ENCODE measurements around the gene AKT1.

Gene AKT1

DNA sequence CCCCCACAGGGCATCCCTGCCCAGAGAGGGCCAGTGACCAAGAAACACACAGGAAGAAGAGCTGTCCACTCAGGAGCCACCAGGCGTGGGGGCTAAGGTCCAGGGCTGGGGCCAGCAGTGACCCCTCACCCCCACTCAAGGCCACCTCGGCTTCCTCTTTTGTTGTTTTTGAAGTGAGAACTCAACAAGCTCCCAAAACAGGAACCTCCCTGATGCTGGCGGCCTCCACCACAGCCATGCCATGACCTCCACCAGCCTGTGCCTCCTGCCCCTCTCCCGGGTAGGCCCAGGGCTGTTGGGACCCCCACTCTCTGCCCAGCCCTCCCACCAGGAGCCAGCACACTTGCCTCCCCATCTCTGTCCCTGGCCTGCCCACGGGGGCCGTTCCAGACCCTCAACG is 7.8 kb downstream of the AKT1 start:
- peaks cover 33% of the 10 kb centered on the region for H3K4me1 Mint-ChIP-seq (ENCODE audit: low read depth)
- no peaks in the 10 kb centered on the region for H3K9me3 Mint-ChIP-seq
- no peak overlapping the region for H3K27ac Mint-ChIP-seq
- no peaks in the 10 kb centered on the region for H3K27me3 Mint-ChIP-seq
- peaks cover 41% of the 10 kb centered on the region for H3K36me3 Mint-ChIP-seq (ENCODE audit: low read depth)
- no peak for DNase-seq
- no peak overlapping the region for H3K4me3 Mint-ChIP-seq

DNA sequence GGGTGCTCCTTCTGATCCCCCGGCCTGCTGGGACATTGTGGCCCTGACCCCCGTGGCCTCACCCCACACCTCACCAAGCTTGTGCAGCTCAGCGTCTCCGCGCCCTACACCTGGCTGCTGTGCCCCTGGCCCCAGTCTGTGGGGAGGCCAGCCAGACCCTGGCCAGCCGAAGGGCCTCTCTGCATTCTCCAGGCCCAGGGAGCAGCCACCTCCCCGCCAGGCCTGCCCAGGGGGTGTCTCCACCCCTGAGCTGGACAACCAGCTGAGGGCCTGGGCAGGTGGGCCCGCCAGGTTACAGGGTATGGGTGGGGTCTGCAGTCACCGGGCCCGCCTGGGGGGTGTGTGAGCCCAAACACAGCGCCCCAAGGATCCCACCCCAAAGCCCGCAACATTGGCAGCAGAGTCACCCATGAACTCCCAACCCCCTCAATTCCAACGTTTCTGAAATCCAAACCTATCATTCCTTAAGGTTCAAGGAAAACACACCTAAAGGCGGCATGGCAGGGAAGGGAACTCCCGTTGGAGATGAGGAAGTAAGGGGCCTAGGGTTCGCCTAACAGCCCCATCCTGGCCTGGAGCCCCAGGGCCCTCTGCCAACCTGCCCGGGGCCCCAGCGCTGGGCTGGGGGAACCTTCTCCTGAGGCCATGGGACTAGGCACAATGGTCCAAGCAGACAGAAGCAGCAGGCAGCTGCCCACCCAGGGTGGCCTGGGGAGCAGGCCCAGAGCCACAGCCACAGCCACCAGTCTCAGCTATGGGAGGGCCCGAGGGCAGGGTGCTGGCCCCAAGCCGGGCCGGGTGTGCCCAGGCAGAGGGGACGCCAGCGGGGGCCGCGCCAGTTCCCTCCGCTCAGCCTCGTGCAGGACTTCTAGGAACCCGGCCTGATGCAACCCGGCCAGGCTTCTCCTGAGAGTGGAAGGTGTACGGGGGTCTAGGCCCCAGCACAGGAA is 8.5 kb downstream of the AKT1 start:
- Mint-ChIP-seq H3K36me3 (ENCODE audit: low read depth) (peaks cover 39% of the 10 kb centered on the region), H3K4me1 (ENCODE audit: low read depth) (peaks cover 29% of the 10 kb centered on the region), H3K27me3 (no peaks in the 10 kb centered on the region), H3K4me3 (no peak overlapping the region), H3K27ac (peak overlapping the region; percentile 50), H3K9me3 (no peaks in the 10 kb centered on the region)
- DNase-seq, result no peak

DNA sequence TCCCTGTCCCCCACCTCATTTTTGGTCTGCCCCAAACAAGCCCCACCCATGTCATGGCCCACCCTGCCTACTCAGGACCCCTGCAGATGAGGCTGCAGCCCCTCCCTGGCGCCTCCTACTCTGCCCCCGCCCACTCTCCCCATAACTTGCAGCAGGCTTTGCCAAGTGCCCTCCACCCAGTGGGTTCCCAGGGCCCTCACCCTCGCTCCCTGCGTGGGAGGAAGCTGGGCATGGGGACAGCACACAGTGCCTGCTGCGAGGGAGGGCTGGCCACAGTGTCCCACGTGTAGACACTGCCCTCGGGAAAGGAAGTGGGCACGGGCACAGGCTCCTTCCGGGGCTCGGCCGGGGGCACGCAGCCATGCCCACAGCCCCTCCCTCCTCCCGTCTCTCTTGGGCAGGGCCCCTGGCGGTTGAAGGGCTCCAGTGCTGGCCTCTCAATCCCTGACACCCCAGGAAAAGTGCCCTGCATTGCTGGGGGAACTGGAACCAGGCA is 9.4 kb downstream of the AKT1 start:
- peak overlapping the region; percentile 50 for H3K27ac Mint-ChIP-seq
- no peaks in the 10 kb centered on the region for H3K9me3 Mint-ChIP-seq
- DNase-seq, result no peak
- H3K4me1 Mint-ChIP-seq (ENCODE audit: low read depth), result peaks cover 27% of the 10 kb centered on the region
- H3K27me3 Mint-ChIP-seq, result no peaks in the 10 kb centered on the region
- no peak overlapping the region for H3K4me3 Mint-ChIP-seq
- H3K36me3 Mint-ChIP-seq (ENCODE audit: low read depth), result peaks cover 34% of the 10 kb centered on the region

DNA sequence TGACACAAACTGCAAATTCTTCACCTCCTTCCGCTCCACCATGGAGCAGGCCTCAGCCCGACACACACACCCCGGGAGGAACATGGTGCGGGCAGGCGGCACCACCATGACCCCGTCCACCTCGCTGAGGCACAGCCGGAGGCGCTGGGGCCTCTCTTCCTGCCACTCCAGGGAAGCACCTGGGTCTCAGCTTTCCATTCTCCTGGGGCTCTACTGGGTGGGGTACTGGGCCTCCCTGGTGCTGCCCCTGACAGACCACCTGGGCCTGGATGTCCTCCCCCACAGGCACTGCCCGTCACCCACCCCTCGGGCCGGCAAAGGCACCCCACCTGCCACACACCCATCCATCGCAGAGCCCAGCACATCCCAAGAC is 9.9 kb downstream of the AKT1 start:
- H3K36me3 Mint-ChIP-seq (ENCODE audit: low read depth), result peaks cover 32% of the 10 kb centered on the region
- no peak for DNase-seq
- H3K27me3 Mint-ChIP-seq, result no peaks in the 10 kb centered on the region
- peaks cover 24% of the 10 kb centered on the region for H3K4me1 Mint-ChIP-seq (ENCODE audit: low read depth)
- H3K9me3 Mint-ChIP-seq, result no peaks in the 10 kb centered on the region
- H3K4me3 Mint-ChIP-seq, result no peak overlapping the region
- H3K27ac Mint-ChIP-seq, result peak overlapping the region; percentile 37

DNA sequence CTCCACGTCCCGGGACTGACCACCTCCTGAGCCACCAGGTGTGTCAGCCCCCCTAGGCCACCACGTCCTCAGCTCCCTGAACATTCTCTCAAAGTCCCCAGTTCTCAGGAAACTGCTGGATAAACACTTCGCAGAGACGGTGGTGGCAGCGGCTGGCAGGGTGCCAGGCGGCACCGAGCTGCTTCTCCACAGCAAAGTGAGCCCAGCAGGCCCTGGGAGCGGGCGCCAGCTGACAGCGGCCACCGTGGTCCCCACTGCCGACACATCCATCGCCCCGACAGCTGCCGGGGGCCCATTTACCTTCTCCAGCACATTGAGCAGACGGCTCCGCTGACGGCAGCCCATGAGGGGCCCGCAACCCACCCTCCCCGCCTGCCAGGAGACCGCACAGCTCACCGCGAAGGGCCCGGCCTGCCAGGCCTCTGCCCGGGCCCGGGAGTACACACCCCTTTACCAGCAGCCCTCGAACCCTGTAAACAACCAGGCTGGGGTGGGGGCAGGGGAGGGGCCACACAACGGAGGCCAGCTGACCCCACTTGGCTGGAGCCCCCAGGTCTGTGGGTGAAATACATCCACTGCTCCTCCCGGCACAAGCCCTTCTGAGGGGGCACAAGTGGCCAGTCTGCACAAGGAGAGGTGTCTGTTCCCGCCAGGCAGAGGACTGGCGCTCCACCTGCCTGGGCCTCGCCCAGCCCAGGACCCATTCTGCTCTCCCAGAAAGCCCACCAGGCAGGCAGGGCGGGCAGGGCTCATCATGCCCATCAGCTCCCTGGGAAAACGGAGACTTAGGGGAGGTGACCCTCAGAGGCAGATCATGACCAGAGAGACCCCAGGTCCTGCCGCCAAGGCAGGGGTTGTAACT is 10.5 kb downstream of the AKT1 start:
- no peaks in the 10 kb centered on the region for H3K9me3 Mint-ChIP-seq
- H3K27me3 Mint-ChIP-seq, result no peaks in the 10 kb centered on the region
- DNase-seq, result no peak
- H3K4me3 Mint-ChIP-seq, result no peak overlapping the region
- peaks cover 33% of the 10 kb centered on the region for H3K36me3 Mint-ChIP-seq (ENCODE audit: low read depth)
- peak overlapping the region; percentile 44 for H3K27ac Mint-ChIP-seq
- H3K4me1 Mint-ChIP-seq (ENCODE audit: low read depth), result peaks cover 24% of the 10 kb centered on the region

DNA sequence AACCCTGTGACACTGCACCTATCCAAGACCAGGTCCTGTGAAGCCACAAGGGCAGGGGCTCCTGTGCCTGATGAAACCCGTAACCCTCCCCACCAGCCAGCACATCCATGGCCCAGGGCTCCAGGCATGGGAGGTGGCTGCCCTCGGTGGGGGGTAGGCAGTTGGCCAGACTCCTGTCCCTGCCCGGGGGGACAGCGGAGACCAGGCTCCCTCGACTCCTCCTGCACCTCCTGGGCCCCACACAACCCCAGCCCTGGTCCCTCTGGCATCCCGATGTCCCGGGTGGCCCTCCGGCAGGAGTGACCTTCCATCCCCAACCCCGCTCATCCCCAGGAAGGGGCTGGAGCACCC is 11.4 kb downstream of the AKT1 start:
- H3K4me1 Mint-ChIP-seq (ENCODE audit: low read depth), result peaks cover 16% of the 10 kb centered on the region
- no peaks in the 10 kb centered on the region for H3K9me3 Mint-ChIP-seq
- no peaks in the 10 kb centered on the region for H3K27me3 Mint-ChIP-seq
- H3K4me3 Mint-ChIP-seq, result no peak overlapping the region
- H3K27ac Mint-ChIP-seq, result no peak overlapping the region
- DNase-seq, result no peak
- peaks cover 28% of the 10 kb centered on the region for H3K36me3 Mint-ChIP-seq (ENCODE audit: low read depth)

DNA sequence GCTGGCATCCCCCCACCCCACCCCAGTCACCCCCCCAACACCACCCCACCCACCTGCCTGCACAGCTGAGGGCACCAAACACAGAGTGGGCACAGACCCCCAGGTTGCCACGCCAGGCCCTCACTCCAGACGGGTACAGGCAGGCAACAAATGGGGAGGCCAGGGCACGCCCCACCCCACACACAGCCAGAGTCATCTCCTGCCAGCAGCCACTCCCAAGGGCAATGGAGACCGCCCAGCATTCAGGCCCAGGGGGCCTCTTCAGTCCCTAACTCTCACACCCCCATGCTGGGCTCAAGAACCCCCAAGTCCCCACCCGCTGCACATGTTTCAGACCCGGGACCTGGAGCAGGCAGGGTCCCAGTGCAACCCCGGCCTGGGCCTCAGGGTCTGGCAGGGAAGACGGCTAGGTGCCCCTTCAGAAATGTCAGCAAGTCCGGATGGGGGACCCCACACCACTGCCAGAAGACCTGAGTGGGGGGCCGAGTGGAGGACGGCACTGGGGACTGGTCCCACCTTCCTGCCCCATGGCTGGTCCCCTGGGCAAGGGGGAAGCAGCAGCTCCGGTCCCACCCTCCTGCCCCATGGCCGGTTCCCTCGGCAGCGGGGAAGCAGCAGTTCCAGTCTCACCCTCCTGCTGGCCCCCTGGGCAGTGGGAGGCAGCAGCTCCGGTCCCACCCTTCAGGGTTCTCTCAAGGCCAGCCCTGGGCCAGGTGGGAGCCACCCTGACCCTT is 11.9 kb downstream of the AKT1 start:
- Mint-ChIP-seq H3K27me3 (no peaks in the 10 kb centered on the region), H3K4me1 (ENCODE audit: low read depth) (peaks cover 16% of the 10 kb centered on the region), H3K27ac (no peak overlapping the region), H3K36me3 (ENCODE audit: low read depth) (peaks cover 22% of the 10 kb centered on the region), H3K9me3 (no peaks in the 10 kb centered on the region), H3K4me3 (no peak overlapping the region)
- no peak for DNase-seq

DNA sequence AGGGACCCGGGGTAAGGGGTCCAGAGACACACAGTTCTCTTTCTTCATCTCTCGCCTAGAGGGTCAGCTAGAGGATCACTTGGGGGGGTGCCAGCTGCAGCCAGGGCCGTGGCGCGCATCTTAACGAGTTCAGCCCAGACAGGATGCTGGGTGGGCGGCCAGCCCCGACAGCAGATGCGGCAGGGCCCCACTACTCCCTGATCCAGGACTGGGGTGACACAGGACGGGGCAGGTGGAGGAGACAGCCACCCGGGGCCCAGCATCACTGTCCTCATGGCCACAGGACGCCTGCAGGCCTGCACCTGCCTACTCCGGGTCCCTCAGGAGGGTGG is 12.8 kb downstream of the AKT1 start:
- no peak for DNase-seq
- H3K27me3 Mint-ChIP-seq, result no peaks in the 10 kb centered on the region
- no peaks in the 10 kb centered on the region for H3K9me3 Mint-ChIP-seq
- no peak overlapping the region for H3K27ac Mint-ChIP-seq
- no peak overlapping the region for H3K4me3 Mint-ChIP-seq
- H3K36me3 Mint-ChIP-seq (ENCODE audit: low read depth), result peaks cover 19% of the 10 kb centered on the region
- peaks cover 10% of the 10 kb centered on the region for H3K4me1 Mint-ChIP-seq (ENCODE audit: low read depth)

DNA sequence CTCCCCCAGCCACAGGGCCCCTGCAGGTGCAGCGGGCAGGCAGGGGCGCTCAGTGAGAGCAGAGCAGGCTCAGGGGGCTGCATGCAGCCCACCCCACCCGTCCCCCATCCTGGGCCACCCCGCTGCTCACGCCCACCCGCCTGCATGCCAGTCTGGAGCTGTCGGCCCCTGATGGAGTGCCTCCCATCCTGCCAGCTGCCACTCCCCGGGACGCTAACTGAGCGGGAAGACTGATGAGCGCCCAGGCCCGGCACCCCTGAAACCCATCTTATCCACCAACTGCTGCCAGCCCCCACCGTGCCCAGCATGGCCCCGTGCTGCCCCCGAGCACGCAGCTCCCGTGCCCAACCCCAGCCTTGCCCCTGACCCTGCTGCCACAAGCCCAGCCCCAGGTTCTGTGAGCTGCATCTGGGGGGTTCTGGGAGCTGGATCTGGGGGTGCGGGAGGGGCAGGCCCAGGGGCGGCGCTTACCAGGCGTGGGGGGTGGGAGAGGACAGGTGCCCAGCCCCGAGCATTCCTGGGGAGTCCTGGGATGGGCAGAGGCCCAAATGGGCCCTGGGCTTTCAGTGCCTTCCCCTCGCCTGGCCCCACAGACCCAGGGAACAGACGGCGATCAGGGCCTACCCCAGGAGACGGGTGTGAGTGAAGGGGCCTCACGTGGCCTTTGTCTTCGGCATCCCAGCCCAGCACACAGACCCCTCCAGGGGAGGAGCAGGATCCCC is 13.3 kb downstream of the AKT1 start:
- H3K4me3 Mint-ChIP-seq, result no peak overlapping the region
- no peaks in the 10 kb centered on the region for H3K9me3 Mint-ChIP-seq
- DNase-seq, result no peak
- H3K36me3 Mint-ChIP-seq (ENCODE audit: low read depth), result peaks cover 20% of the 10 kb centered on the region
- H3K27ac Mint-ChIP-seq, result no peak overlapping the region
- H3K4me1 Mint-ChIP-seq (ENCODE audit: low read depth), result peaks cover 7% of the 10 kb centered on the region
- no peaks in the 10 kb centered on the region for H3K27me3 Mint-ChIP-seq

DNA sequence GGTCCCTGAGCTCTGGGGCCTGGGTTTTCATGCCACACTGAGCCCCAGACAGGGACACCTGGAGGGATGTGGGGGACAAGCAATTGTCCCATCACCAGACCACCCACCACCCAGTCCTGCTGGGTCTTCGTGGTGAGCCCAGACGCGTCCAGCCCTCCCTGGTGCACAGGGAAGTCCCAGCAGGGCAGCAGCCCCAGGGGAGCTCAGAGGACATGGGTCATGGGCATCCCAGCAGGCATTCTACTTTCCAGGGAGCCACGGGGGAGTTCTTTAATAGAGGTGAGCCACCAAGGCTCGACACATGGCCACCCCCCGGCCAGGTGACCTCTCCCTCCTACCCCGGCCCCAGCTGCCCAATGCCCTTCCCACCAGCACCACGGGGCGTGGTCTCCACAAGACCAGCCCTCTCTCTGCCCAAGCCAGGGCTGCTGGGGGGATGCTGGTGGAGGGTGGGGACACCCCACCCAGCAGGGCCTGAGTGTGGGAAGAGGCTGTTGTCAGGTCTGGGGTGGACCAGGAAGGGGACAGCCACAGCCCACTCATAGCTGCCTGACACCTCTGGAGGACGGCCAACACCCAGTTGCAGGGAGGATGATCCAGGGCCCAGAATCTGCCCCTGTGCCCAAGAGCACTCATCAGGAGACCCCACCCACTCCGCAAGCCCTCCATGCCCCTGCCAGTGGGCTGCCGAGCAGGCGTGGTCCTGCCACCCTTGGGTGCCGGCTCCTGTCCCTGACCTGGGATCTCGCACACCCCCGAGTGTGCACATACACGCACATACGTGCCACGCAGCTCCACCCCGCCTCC is 14.1 kb downstream of the AKT1 start:
- no peaks in the 10 kb centered on the region for H3K27me3 Mint-ChIP-seq
- H3K9me3 Mint-ChIP-seq, result no peaks in the 10 kb centered on the region
- DNase-seq, result no peak
- H3K4me1 Mint-ChIP-seq (ENCODE audit: low read depth), result peaks cover 3% of the 10 kb centered on the region
- H3K27ac Mint-ChIP-seq, result no peak overlapping the region
- no peak overlapping the region for H3K4me3 Mint-ChIP-seq
- peaks cover 28% of the 10 kb centered on the region for H3K36me3 Mint-ChIP-seq (ENCODE audit: low read depth)

DNA sequence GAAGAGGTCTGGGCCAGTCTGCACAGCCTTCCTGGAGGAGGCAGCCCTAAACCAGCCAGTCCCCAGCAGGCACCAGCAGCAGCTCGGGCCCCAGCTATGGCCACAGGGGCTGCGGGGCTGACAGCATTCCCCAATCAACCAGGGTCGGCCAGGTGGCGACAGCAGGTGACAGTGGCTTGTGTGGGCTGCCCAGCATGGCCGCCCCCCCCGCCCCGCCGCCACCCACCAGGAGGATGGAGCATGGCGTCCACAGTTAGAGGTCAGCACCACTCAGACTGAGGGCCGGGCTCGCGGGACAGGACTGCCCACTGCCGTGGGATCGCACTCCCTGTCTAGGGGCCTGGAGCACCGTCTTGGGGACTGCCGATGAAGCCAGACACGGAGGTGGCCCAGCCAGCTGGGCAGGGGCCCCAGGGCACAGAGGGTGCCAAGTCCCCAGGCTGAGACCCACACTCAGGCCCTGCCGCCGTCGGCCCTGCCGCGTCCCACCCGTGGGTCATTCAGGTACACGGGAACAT is 15.0 kb downstream of the AKT1 start:
- no peak overlapping the region for H3K4me3 Mint-ChIP-seq
- DNase-seq, result no peak
- H3K27me3 Mint-ChIP-seq, result no peaks in the 10 kb centered on the region
- H3K27ac Mint-ChIP-seq, result no peak overlapping the region
- H3K36me3 Mint-ChIP-seq (ENCODE audit: low read depth), result peaks cover 35% of the 10 kb centered on the region
- peaks cover 2% of the 10 kb centered on the region for H3K4me1 Mint-ChIP-seq (ENCODE audit: low read depth)
- H3K9me3 Mint-ChIP-seq, result no peaks in the 10 kb centered on the region

DNA sequence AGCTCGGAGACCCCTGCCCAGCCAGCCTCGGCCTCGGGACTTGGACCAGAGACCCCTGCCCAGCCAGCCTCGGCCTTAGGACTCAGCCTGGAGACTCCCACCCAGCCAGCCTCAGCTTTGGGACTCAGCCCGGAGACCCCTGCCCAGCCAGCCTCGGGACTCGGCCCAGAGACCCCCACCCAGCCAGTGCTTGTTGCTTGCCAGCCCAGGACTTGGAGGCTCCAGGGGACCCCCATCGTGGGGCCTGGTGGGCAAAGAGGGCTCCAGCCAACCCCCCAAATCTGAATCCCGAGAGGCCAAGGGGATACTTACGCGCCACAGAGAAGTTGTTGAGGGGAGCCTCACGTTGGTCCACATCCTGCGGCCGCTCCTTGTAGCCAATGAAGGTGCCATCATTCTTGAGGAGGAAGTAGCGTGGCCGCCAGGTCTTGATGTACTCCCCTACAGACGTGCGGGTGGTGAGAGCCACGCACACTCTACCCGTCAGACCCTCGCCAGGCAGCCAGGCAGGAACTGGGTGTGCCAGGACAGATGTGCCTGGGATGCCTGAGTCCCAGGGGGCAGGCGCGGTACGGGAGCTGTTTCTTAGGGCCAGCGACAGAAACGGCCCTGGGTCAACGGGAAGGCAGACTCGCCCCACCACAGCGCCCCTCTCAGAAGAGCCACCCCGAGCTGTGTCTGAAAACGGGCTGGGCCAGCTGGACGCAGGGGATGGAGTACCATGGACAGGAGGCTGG is 15.6 kb downstream of the AKT1 start:
- Mint-ChIP-seq H3K4me1 (ENCODE audit: low read depth) (no peaks in the 10 kb centered on the region), H3K9me3 (no peaks in the 10 kb centered on the region), H3K27me3 (no peaks in the 10 kb centered on the region), H3K27ac (no peak overlapping the region), H3K4me3 (no peak overlapping the region), H3K36me3 (ENCODE audit: low read depth) (peaks cover 36% of the 10 kb centered on the region)
- DNase-seq, result no peak

All from activated T-cell treated with anti-CD3 and anti-CD28 coated beads, Interleukin-2, amount 50 U/mL, for 24 hours (primary cell).